IPS-11a (cell line): Measurements from ENCODE around the gene SLC9B2.
A peak's percentile ranks its signal among the peaks of the same experiment; 100 is the strongest.
"Not testable (repeated sequence)": the region's sequence is repeated elsewhere in the genome, so short reads cannot be mapped to it uniquely, and the experiment has no call there.

ENCODE experiments used
- H3K4me3 ChIP-seq: one replicate; pipeline ENCODE4 v1.5.1; 2013; ENCODE audit warnings: low read depth, low read length, control low read depth

The SLC9B2 gene

GRCh38 chr4:103019308-103020124 lies 57.0 kb downstream of the SLC9B2 start, which contains the start of gene SLC9B1:
SLC9B1 (minus strand) TSS chr4:103019705; CDS start chr4:102991711, 27,994 bp downstream.
- peak within 1 kb of the TSS; percentile 47 for H3K4me3 ChIP-seq

GRCh38 chr4:103018391-103019307 lies 57.9 kb downstream of the SLC9B2 start:
- H3K4me3 ChIP-seq, result peak overlapping the region; percentile 47

- no peak overlapping the region for H3K4me3 ChIP-seq
Observed at GRCh38 chr4:103012551-103012950, 64.0 kb downstream of the SLC9B2 start.

GRCh38 chr4:103012060-103012459 lies 64.5 kb downstream of the SLC9B2 start:
- H3K4me3 ChIP-seq, result no peak overlapping the region

- H3K4me3 ChIP-seq, result no peak overlapping the region
Observed at GRCh38 chr4:103011378-103012025, 65.1 kb downstream of the SLC9B2 start.

GRCh38 chr4:103010804-103011203 lies 65.8 kb downstream of the SLC9B2 start:
- no peak overlapping the region for H3K4me3 ChIP-seq

GRCh38 chr4:103008875-103009729 lies 67.5 kb downstream of the SLC9B2 start:
- no peak overlapping the region for H3K4me3 ChIP-seq

- no peak overlapping the region for H3K4me3 ChIP-seq
Observed at GRCh38 chr4:103002551-103002950, 74.0 kb downstream of the SLC9B2 start.

GRCh38 chr4:102994803-102995202 lies 81.8 kb downstream of the SLC9B2 start:
- no peak overlapping the region for H3K4me3 ChIP-seq

GRCh38 chr4:102993985-102994384 lies 82.6 kb downstream of the SLC9B2 start:
- H3K4me3 ChIP-seq, result not testable (repeated sequence)

- H3K4me3 ChIP-seq, result no peak overlapping the region
Observed at GRCh38 chr4:102988429-102989020, 88.0 kb downstream of the SLC9B2 start.

GRCh38 chr4:102981005-102981404 lies 95.6 kb downstream of the SLC9B2 start:
- H3K4me3 ChIP-seq, result no peak overlapping the region
